Psoas muscle (tissue), 8 donors: ENCODE measurements around the gene TFAP2C. TPM values are rescaled to one million over a fixed set of nuclear protein-coding genes. Genes with fewer than 3 reads are reported as not detected.

Experiments used
- ATAC-seq, 4 donors: fragments of 200-7000 bp; cut with Tn5 transposase; one replicate each; pipeline ENCODE4 v1.9.1; 2020; ENCODE audit warnings: moderate library complexity in 3 of 4, mild to moderate bottlenecking in 2 of 4
- DNase-seq, 2 donors: peaks; one replicate each; pipeline ENCODE4 v3.0.0-alpha.2; 2020
- H3K27ac ChIP-seq: fragments of 200-600 bp; one replicate; pipeline ENCODE4 v1.8.0; 2022
- H3K27me3 ChIP-seq, 3 donors: fragments of 200-600 bp in 1 of 3; one replicate each; pipeline versions ENCODE4 v1.6.1 to v1.8.0; 2013 to 2022; ENCODE audit warnings: low read length in 2 of 3, mild to moderate bottlenecking in 2 of 3, moderate library complexity in 1 of 3; ENCODE audit not compliant: insufficient read depth in 3 of 3
- H3K36me3 ChIP-seq, 2 donors: fragments of 200-600 bp in 1 of 2; one replicate each; pipeline versions ENCODE4 v1.6.1 to v1.8.0; 2013 to 2022; ENCODE audit warnings: low read depth in 1 of 2, mild to moderate bottlenecking in 1 of 2, moderate library complexity in 1 of 2; ENCODE audit not compliant: insufficient read depth in 1 of 2
- H3K4me1 ChIP-seq: fragments of 200-600 bp; one replicate; pipeline ENCODE4 v1.8.0; 2022
- H3K4me3 ChIP-seq: fragments of 200-600 bp; one replicate; pipeline ENCODE4 v1.8.0; 2022; ENCODE audit warnings: mild to moderate bottlenecking
- H3K9me3 ChIP-seq: fragments of 200-600 bp; one replicate; pipeline ENCODE4 v1.8.0; 2022
- WGBS, 3 donors: extraction: QIAGEN DNeasy Blood & Tissue Kit; methylation state at CpG; one replicate each; pipeline versions ENCODE4 v1.1.6 to v1.1.7; 2013; 5-methylcytosine and 5-hydroxymethylcytosine counted together
- intact Hi-C, 2 donors: fragments of 100-400 bp; cut with DNase I; formaldehyde crosslinking; loops; one replicate each; pipeline versions ENCODE4 v1.11.0 to v1.14.2; 2022
- polyA plus RNA-seq, 3 donors: library from polyadenylated mRNA; stranded (reverse); fragments of 200-250 nt; gene quantifications; one replicate each; pipeline ENCODE4 v1.2.3, GENCODE V29; 2013
- total RNA-seq, 4 donors: library from RNA; stranded (reverse); fragmentation: NEBNext Ultra II Directional in 2 of 4; extraction: Animal tissue kit (Norgen Biotek cat#: 25700) in 2 of 4; gene quantifications; one replicate each; pipeline versions ENCODE4 v1.2.1 to v1.2.4, GENCODE V29; 2021 to 2023
- TF ChIP-seq, protein P1 (sequence below): fragments of 200-600 bp; IDR thresholded peaks from one replicate; pipeline ENCODE4 v1.8.0; 2022; ENCODE audit warnings: antibody characterized with exemption
- donor health status: healthy with polysubstance abuse.
- donor health status: DM: no; HTN: no; CAD: no; lungs with moderate emphysema.
- donor health status: Bipolar disorder and iron deficiency.
- donor health status: healthy.
- donor health status: DM: yes; HTN: yes; CAD: no.
- donor health status: DM: no; HTN: no; CAD: no.
- donor health status: DM: no; HTN: no; CAD: no.
- donor health status: DM: yes; HTN: yes; CAD: no.

Gene TFAP2C
- total and polyA plus RNA-seq, 7 donors: 0.03 to 0.04 TPM; not detected in 5

DNA sequence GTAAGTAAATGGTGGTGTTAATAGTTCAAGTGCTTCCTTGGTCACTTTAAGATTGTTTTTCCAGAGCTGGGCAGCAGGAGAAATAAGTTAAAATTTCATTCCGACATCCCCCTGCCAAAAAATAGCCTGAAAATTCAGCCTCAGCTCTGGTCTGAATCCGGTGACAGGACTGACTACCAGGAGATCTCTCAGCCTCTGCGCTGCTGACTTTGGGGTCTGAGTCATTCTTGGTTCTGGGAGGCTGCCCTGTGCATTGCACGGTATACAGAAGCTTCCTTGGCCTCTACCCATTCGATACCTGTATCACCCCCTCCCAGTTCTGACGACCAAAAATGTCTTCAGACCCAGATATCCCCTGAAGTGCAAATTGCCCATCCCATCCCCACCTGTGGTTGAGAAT is 36.3 kb upstream of the TFAP2C start:
- DNase-seq (no peak), ATAC-seq (no peak)
- Histone ChIP-seq H3K4me3 (no peak overlapping the region), H3K36me3 (no peaks in the 10 kb centered on the region), H3K27me3 (no peaks in the 10 kb centered on the region), H3K9me3 (no peaks in the 10 kb centered on the region), H3K27ac (no peak overlapping the region), H3K4me1 (no peaks in the 10 kb centered on the region)
- TF ChIP-seq, protein P1, sequence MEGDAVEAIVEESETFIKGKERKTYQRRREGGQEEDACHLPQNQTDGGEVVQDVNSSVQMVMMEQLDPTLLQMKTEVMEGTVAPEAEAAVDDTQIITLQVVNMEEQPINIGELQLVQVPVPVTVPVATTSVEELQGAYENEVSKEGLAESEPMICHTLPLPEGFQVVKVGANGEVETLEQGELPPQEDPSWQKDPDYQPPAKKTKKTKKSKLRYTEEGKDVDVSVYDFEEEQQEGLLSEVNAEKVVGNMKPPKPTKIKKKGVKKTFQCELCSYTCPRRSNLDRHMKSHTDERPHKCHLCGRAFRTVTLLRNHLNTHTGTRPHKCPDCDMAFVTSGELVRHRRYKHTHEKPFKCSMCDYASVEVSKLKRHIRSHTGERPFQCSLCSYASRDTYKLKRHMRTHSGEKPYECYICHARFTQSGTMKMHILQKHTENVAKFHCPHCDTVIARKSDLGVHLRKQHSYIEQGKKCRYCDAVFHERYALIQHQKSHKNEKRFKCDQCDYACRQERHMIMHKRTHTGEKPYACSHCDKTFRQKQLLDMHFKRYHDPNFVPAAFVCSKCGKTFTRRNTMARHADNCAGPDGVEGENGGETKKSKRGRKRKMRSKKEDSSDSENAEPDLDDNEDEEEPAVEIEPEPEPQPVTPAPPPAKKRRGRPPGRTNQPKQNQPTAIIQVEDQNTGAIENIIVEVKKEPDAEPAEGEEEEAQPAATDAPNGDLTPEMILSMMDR: no peak
- intact Hi-C loops: no loop called here
- WGBS, 3 donors: 61 to 71% (median 68%) methylated on average over 6 of the region's 6 CpGs

DNA sequence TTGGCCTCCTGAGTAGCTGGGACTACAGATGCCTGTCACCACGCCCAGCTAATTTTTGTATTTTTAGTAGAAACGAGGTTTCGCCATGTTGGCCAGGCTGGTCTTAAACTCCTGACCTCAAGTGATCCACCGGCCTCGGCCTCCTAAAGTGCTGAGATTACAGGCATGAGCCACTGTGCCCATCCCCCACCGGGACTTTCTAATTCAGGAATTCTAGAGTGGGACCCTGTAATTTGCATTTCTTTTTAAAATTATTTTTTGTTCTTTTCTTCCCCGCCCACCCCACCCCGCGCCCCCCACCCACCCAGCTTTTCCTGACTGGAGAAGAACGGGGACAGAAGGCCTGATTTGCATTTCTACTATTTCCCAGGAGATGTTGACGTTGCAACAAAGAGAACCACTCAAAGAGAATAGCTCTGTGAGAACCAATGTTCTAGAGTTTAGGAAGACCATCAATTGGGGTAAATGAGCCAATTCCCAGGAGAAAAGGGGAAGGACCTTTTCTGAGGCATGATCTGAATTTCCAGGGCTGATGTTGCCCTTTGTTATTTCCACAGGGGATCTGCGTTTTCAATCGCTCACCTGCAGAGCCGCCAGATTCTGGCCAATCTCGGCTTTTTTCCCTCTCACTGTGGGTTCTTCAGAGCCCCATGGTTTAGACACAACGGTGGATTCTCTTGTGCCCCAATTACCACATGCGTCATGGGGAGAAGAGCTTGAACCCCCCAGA is 33.2 kb upstream of the TFAP2C start:
- intact Hi-C loops: no loop called here
- no peak for ATAC-seq
- no peaks in the 10 kb centered on the region for H3K4me1 ChIP-seq
- H3K9me3 ChIP-seq: no peaks in the 10 kb centered on the region
- peaks cover 0 to 2% (median 0%) of the 10 kb centered on the region in 3 donors for H3K27me3 ChIP-seq
- no peak overlapping the region for H3K4me3 ChIP-seq
- no peak for DNase-seq
- TF ChIP-seq, protein P1: no peak
- no peak overlapping the region for H3K27ac ChIP-seq
- 70 to 73% (median 72%) methylated on average over 17 of the region's 17 CpGs for WGBS, 3 donors
- H3K36me3 ChIP-seq: no peaks in the 10 kb centered on the region

DNA sequence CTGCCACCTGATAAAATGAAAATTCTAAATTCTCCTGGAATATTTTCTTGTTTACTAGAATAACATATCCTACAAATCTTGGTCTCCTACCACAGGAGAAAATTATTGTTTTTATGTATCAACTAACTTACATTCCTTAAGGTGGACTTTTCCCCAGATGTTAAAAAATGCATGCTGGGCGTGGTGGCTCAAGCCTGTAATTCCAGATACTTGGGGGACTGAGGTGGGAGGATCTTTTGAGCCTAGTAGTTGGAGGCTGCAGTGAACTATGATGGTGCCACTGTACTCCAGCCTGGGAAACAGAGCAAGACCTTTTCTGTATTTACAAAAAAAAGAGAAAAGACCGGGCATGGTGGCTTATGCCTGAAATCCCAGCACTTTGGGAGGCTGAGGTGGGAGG is 27.9 kb upstream of the TFAP2C start:
- ATAC-seq (no peak), DNase-seq (no peak)
- TF ChIP-seq, protein P1: no peak
- H3K9me3 ChIP-seq: no peaks in the 10 kb centered on the region
- intact Hi-C loops: no loop called here
- peaks cover 0 to 2% (median 0%) of the 10 kb centered on the region in 3 donors for H3K27me3 ChIP-seq
- no peak overlapping the region for H3K27ac ChIP-seq
- H3K36me3 ChIP-seq: no peaks in the 10 kb centered on the region
- no peaks in the 10 kb centered on the region for H3K4me1 ChIP-seq
- no peak overlapping the region for H3K4me3 ChIP-seq
- WGBS, 3 donors: 32 to 50% (median 41%) methylated on average over 2 of the region's 2 CpGs

DNA sequence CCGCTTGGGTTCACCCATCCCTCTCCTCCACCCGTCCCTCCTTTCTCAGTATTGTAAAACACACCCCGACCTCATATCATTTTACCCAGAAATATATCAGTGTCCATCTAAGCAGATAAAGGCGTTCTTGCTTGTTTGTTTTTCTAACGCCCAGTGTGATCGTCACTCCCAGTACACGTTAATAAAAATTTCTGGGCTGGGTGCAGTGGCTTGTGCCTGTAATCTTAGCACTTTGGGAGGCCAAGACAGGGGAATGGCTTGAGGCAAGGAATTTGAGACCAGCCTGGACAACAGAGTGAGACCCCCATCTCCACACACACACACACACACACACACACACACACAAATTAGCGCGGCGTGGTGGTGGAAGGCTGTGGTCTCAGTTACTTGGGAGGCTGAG is 24.4 kb upstream of the TFAP2C start:
- 79 to 83% (median 82%) methylated on average over 10 of the region's 10 CpGs for WGBS, 3 donors
- Histone ChIP-seq H3K4me1 (no peaks in the 10 kb centered on the region), H3K9me3 (no peaks in the 10 kb centered on the region), H3K27ac (no peak overlapping the region), H3K27me3 (no peaks in the 10 kb centered on the region), H3K36me3 (no peaks in the 10 kb centered on the region), H3K4me3 (no peak overlapping the region)
- DNase-seq (no peak), ATAC-seq (no peak)
- TF ChIP-seq, protein P1: no peak
- intact Hi-C loops: no loop called here
